CD4-positive, alpha-beta T cell (primary cell): ENCODE measurements around the gene IRX4. TPM values are rescaled to one million over a fixed set of nuclear protein-coding genes. Genes with fewer than 3 reads are reported as not detected.

Source experiments
- ATAC-seq: fragments of 200-7000 bp; cut with Tn5 transposase; one replicate; pipeline ENCODE4 v1.10.0; 2022; ENCODE audit warnings: mild to moderate bottlenecking; ENCODE audit not compliant: poor library complexity
- CTCF ChIA-PET: fragments of 350-600 bp; sonication (Branson Sonifier 250); formaldehyde crosslinking; loops from one replicate; lab custom pipeline; 2021; ENCODE audit warnings: antibody characterized with exemption, inconsistent platforms; lab: Charles Lee
- POLR2A ChIA-PET: fragments of 350-600 bp; sonication (Branson Sonifier 250); formaldehyde crosslinking; loops from one replicate; lab custom pipeline; 2021; ENCODE audit warnings: antibody characterized with exemption, inconsistent platforms; lab: Charles Lee
- DNase-seq, 14 experiments: peaks; one replicate each; pipeline ENCODE4 v3.0.0-alpha.2; 2013 to 2020; ENCODE audit warnings: mixed read lengths in 2 of 14
- H3K27ac ChIP-seq, 2 donors: one replicate each; pipeline versions ENCODE4 v1.5.1 to v1.7.0; 2013; ENCODE audit warnings: low read length in 2 of 2, low read depth in 1 of 2, mild to moderate bottlenecking in 1 of 2
- H3K27me3 ChIP-seq, 2 experiments: 1 replicate in 1 of 2; 2 replicates in 1 of 2; pipeline versions ENCODE4 v1.6.1 to v1.7.0; 2013; ENCODE audit warnings: low read length in 2 of 2, control low read depth in 1 of 2, mild to moderate bottlenecking in 1 of 2, moderate library complexity in 1 of 2; ENCODE audit not compliant: insufficient read depth in 2 of 2, control insufficient read depth in 1 of 2
- H3K36me3 ChIP-seq: one replicate; pipeline ENCODE4 v1.6.1; 2013; ENCODE audit warnings: low read length, control low read depth; ENCODE audit not compliant: insufficient read depth
- H3K4me1 ChIP-seq: one replicate; pipeline ENCODE4 v1.6.1; 2013; ENCODE audit warnings: low read length, control low read depth; ENCODE audit not compliant: insufficient read depth
- H3K4me3 ChIP-seq: one replicate; pipeline ENCODE4 v1.5.1; 2013; ENCODE audit warnings: mild to moderate bottlenecking, low read length, moderate library complexity
- H3K9me3 ChIP-seq, 2 experiments: 1 replicate in 1 of 2; 2 replicates in 1 of 2; pipeline versions ENCODE4 v1.6.1 to v1.7.0; 2013; ENCODE audit warnings: low read length in 2 of 2, mild to moderate bottlenecking in 2 of 2, control low read depth in 1 of 2, moderate library complexity in 1 of 2; ENCODE audit not compliant: control insufficient read depth in 1 of 2, insufficient read depth in 1 of 2
- H3K27ac Mint-ChIP-seq: one replicate; pipeline ENCODE4 v1.8.0; 2020; ENCODE audit warnings: mixed read lengths
- H3K27me3 Mint-ChIP-seq: one replicate; pipeline ENCODE4 v1.8.0; 2021; ENCODE audit warnings: mixed read lengths
- H3K36me3 Mint-ChIP-seq: one replicate; pipeline ENCODE4 v1.8.0; 2021; ENCODE audit warnings: low read depth, mixed read lengths
- H3K4me1 Mint-ChIP-seq: one replicate; pipeline ENCODE4 v1.8.0; 2021; ENCODE audit warnings: low read depth, mixed read lengths
- H3K4me3 Mint-ChIP-seq: one replicate; pipeline ENCODE4 v1.8.0; 2020; ENCODE audit warnings: mild to moderate bottlenecking, mixed read lengths
- H3K9me3 Mint-ChIP-seq: one replicate; pipeline ENCODE4 v1.8.0; 2020; ENCODE audit warnings: mixed read lengths
- CTCF ChIP-seq: fragments of 200-600 bp; IDR thresholded peaks from one replicate; pipeline ENCODE4 v1.8.0; 2022; ENCODE audit warnings: antibody characterized with exemption, mild to moderate bottlenecking
- intact Hi-C, 2 experiments: fragments of 100-400 bp; cut with DNase I in 1 of 2; cut with micrococcal nuclease in 1 of 2; formaldehyde crosslinking; loops; one replicate each; pipeline versions ENCODE4 v1.15.1 to v1.9.0; 2023 to 2025; cut with DNase I, micrococcal nuclease
- total RNA-seq, 174 experiments: library from RNA in 2 of 174; stranded (reverse) in 2 of 174; gene quantifications; one replicate each; pipeline ENCODE4 v1.2.3 and lab custom pipeline; 2021 to 2026

Gene IRX4
- total RNA-seq, 2 experiments from 2014 or later, result not detected

- Mint-ChIP-seq H3K27ac (no peak overlapping the region), H3K27me3 (peaks cover 39% of the 10 kb centered on the region), H3K4me3 (no peak overlapping the region), H3K9me3 (no peaks in the 10 kb centered on the region), H3K4me1 (no peaks in the 10 kb centered on the region), H3K36me3 (no peaks in the 10 kb centered on the region)
- ChIA-PET CTCF (no interaction called here), POLR2A (no interaction called here)
- intact Hi-C loops, result no loop called here
- H3K4me1 ChIP-seq, result no peaks in the 10 kb centered on the region
- DNase-seq (no peak), ATAC-seq (no peak)
- H3K4me3 ChIP-seq, result no peak overlapping the region
- no peaks in the 10 kb centered on the region for H3K36me3 ChIP-seq
- H3K27me3 ChIP-seq, result peaks cover 8 to 24% of the 10 kb centered on the region in 2 experiments
- no peak overlapping the region for H3K27ac ChIP-seq
- no peaks in the 10 kb centered on the region for H3K9me3 ChIP-seq
- TF ChIP-seq CTCF, result no peak
Measured at GRCh38 chr5:1858436-1858835, 24.3 kb downstream of the IRX4 start.

GRCh38 chr5:1857256-1857600, 25.5 kb downstream of the IRX4 start:
- Mint-ChIP-seq H3K4me1 (no peaks in the 10 kb centered on the region), H3K4me3 (no peak overlapping the region), H3K27me3 (peaks cover 43% of the 10 kb centered on the region), H3K36me3 (no peaks in the 10 kb centered on the region), H3K27ac (no peak overlapping the region), H3K9me3 (no peaks in the 10 kb centered on the region)
- Histone ChIP-seq H3K27me3 (peaks cover 14 to 18% of the 10 kb centered on the region in 2 experiments), H3K4me3 (no peak overlapping the region), H3K9me3 (no peaks in the 10 kb centered on the region), H3K4me1 (no peaks in the 10 kb centered on the region), H3K36me3 (no peaks in the 10 kb centered on the region), H3K27ac (no peak overlapping the region)
- intact Hi-C loops, result no loop called here
- ChIA-PET CTCF (no interaction called here), POLR2A (no interaction called here)
- ATAC-seq, result no peak
- no peak for TF ChIP-seq CTCF
- DNase-seq, result no peak

DNA sequence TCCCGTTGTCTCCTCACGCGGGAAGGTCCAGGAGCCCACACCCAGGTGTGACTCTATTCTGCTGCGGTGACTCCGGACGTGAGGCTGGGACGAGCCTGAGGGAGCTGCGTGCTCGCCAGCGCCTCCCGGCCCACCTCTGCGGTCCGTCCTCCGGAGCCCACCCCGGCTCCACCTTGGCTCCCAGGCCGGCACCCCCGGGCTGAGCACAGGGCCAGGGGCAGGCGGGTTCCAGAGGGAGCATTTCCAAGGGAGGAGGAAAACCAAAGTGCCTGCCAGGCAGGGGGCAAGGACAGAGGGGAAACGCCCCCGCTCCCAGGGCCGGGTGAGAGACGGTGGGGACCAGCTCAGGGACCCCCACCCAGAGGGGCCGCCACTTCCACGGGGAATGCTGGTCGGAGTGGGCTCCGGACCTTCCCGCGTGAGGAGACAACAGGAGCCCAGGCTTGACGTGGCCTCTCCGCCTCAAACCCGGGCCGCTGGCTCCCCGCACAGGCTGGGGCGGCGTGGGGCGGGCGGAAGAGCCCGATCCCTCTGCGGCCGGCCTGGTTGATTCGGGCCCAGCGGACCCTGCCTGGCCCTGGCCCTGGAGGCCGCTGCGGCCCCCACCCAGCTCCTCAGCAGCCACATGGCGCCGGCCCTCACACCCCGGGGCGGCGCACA, 26.0 kb downstream of the IRX4 start:
- no peaks in the 10 kb centered on the region for H3K36me3 Mint-ChIP-seq
- DNase-seq (no peak), ATAC-seq (no peak)
- intact Hi-C loops, result no loop called here
- TF ChIP-seq CTCF, result no peak
- no peaks in the 10 kb centered on the region for H3K4me1 Mint-ChIP-seq
- no peak overlapping the region for H3K4me3 Mint-ChIP-seq
- no peaks in the 10 kb centered on the region for H3K4me1 ChIP-seq
- H3K27ac Mint-ChIP-seq, result no peak overlapping the region
- H3K36me3 ChIP-seq, result no peaks in the 10 kb centered on the region
- peaks cover 42% of the 10 kb centered on the region for H3K27me3 Mint-ChIP-seq
- POLR2A ChIA-PET, result no interaction called here
- H3K9me3 Mint-ChIP-seq, result no peaks in the 10 kb centered on the region
- CTCF ChIA-PET, result no interaction called here
- H3K27ac ChIP-seq, result no peak overlapping the region
- H3K4me3 ChIP-seq, result no peak overlapping the region
- peaks cover 16 to 21% of the 10 kb centered on the region in 2 experiments for H3K27me3 ChIP-seq
- no peaks in the 10 kb centered on the region for H3K9me3 ChIP-seq
